Fibroblast of skin of abdomen (primary cell): Measurements from ENCODE around the gene SALL2.

Source experiments
- DNase-seq: peaks from one replicate; pipeline ENCODE4 v3.0.0-alpha.2; 2013

Gene SALL2

GRCh38 chr14:21527318-21527679, 1.2 kb upstream of the SALL2 start:
- DNase-seq, result no peak

- no peak for DNase-seq
These were observed 649 bp upstream of the SALL2 start for GRCh38 chr14:21526672-21527317.

GRCh38 chr14:21525571-21525961, 580 bp downstream of the SALL2 start:
- DNase-seq, result peak; percentile 22

- no peak for DNase-seq
These were observed 1.3 kb downstream of the SALL2 start for GRCh38 chr14:21524575-21525490.

- DNase-seq, result no peak
These were observed 2.9 kb downstream of the SALL2 start for GRCh38 chr14:21523203-21523602.

- peak; percentile 54 for DNase-seq
These were observed 4.6 kb downstream of the SALL2 start for GRCh38 chr14:21521501-21521900.

GRCh38 chr14:21520767-21521166, 5.4 kb downstream of the SALL2 start:
- no peak for DNase-seq

GRCh38 chr14:21518725-21519124, 7.4 kb downstream of the SALL2 start:
- DNase-seq, result no peak

GRCh38 chr14:21514341-21514740, 11.8 kb downstream of the SALL2 start:
- no peak for DNase-seq

GRCh38 chr14:21510735-21511657, 15.2 kb downstream of the SALL2 start, which contains the start of gene METTL3:
Gene METTL3, minus strand, starts transcription at chr14:21511340. Its CDS starts 117 bp downstream, at chr14:21511223.
- peak; percentile 99 for DNase-seq

- DNase-seq, result no peak
These were observed 16.6 kb downstream of the SALL2 start for GRCh38 chr14:21509432-21510143.

- no peak for DNase-seq
These were observed 19.6 kb downstream of the SALL2 start for GRCh38 chr14:21506557-21506956.

- no peak for DNase-seq
These were observed 21.1 kb downstream of the SALL2 start for GRCh38 chr14:21505012-21505553.

- no peak for DNase-seq
These were observed 22.8 kb downstream of the SALL2 start for GRCh38 chr14:21503376-21503775.

GRCh38 chr14:21501568-21501967, 24.6 kb downstream of the SALL2 start:
- DNase-seq, result no peak

GRCh38 chr14:21498540-21499526, 27.3 kb downstream of the SALL2 start:
- peak; percentile 36 for DNase-seq

GRCh38 chr14:21496453-21496852, 29.7 kb downstream of the SALL2 start:
- DNase-seq, result no peak

GRCh38 chr14:21494902-21495762, 31.0 kb downstream of the SALL2 start:
- peak; percentile 42 for DNase-seq

GRCh38 chr14:21486640-21487087, 39.5 kb downstream of the SALL2 start:
- DNase-seq, result peak; percentile 81
